Tibial nerve (tissue), 4 donors: ENCODE results near the gene TANC1.

Experiments used
- CTCF ChIP-seq, 5 experiments: fragments of 200-600 bp in 3 of 5; fragments of 450-650 bp in 2 of 5; sonication (generic) in 3 of 5; IDR thresholded peaks; one replicate each; pipeline ENCODE4 v1.5.1; 2016 to 2019; ENCODE audit warnings: antibody characterized with exemption in 5 of 5, mild to moderate bottlenecking in 3 of 5, moderate library complexity in 2 of 5
- EP300 ChIP-seq, 2 donors: sonication (generic); formaldehyde crosslinking; IDR thresholded peaks; one replicate each; pipeline ENCODE4 v1.6.1; 2017; ENCODE audit warnings: antibody characterized with exemption in 2 of 2, mild to moderate bottlenecking in 1 of 2
- POLR2A ChIP-seq, 2 donors: fragments of 450-650 bp; IDR thresholded peaks; one replicate each; pipeline ENCODE4 v1.6.1; 2017; ENCODE audit warnings: antibody characterized with exemption in 2 of 2, mild to moderate bottlenecking in 2 of 2, moderate library complexity in 2 of 2

- TF ChIP-seq EP300 (IDR thresholded peaks at IDR 0.05) (no peak), CTCF (IDR thresholded peaks at IDR 0.05) (no peak), POLR2A (IDR thresholded peaks at IDR 0.05) (no peak)
Measured at GRCh38 chr2:159262226-159262625, 293.8 kb downstream of the TANC1 start.
